ENCODE measurements around the gene ALDH3A2.
A peak's percentile ranks its signal among the peaks of the same experiment; 100 is the strongest.

Gene ALDH3A2

GRCh38 chr17:19645734-19646201 lies 2.8 kb upstream of the ALDH3A2 start:
- H3K4me2 ChIP-seq: no peak overlapping the region
- H3K27me3 ChIP-seq (ENCODE audit: insufficient read depth, low read depth): no peaks in the 10 kb centered on the region
- TF ChIP-seq CTCF (conservative IDR thresholded peaks at IDR 0.05; ENCODE audit: low read depth, low read length): peak; percentile 73
- no peak overlapping the region for H3K9ac ChIP-seq
- no peak overlapping the region for H3K27ac ChIP-seq
- no peaks in the 10 kb centered on the region for H3K36me3 ChIP-seq (ENCODE audit: insufficient read depth)
- peaks cover 28% of the 10 kb centered on the region for H3K4me1 ChIP-seq (ENCODE audit: low read depth, poor library complexity, severe bottlenecking)
- peaks cover 16% of the 10 kb centered on the region; the same call in 1 of the 2 replicates for H3K79me2 ChIP-seq (ENCODE audit: insufficient read depth, low read depth)
- H2AFZ ChIP-seq (ENCODE audit: low read depth): no peak overlapping the region
- H4K20me1 ChIP-seq (ENCODE audit: insufficient read depth): no peaks in the 10 kb centered on the region
- no peak overlapping the region for H3K4me3 ChIP-seq (IDR thresholded peaks at IDR 0.05; ENCODE audit: insufficient read depth, low read depth, low read length)

GRCh38 chr17:19646788-19647696 lies 1.5 kb upstream of the ALDH3A2 start:
- no peak for TF ChIP-seq CTCF (conservative IDR thresholded peaks at IDR 0.05; ENCODE audit: low read depth, low read length)
- Histone ChIP-seq H3K79me2 (ENCODE audit: insufficient read depth, low read depth) (peaks cover 22% of the 10 kb centered on the region; the same call in 1 of the 2 replicates), H3K4me1 (ENCODE audit: low read depth, poor library complexity, severe bottlenecking) (peaks cover 32% of the 10 kb centered on the region), H2AFZ (ENCODE audit: low read depth) (peak overlapping the region; percentile 91), H3K4me3 (IDR thresholded peaks at IDR 0.05; ENCODE audit: insufficient read depth, low read depth, low read length) (no peak overlapping the region), H3K36me3 (ENCODE audit: insufficient read depth) (no peaks in the 10 kb centered on the region), H4K20me1 (ENCODE audit: insufficient read depth) (no peaks in the 10 kb centered on the region), H3K27ac (peak overlapping the region; percentile 89), H3K27me3 (ENCODE audit: insufficient read depth, low read depth) (no peaks in the 10 kb centered on the region), H3K9ac (peak overlapping the region; percentile 91), H3K4me2 (peak overlapping the region; percentile 71)

- Histone ChIP-seq H3K27me3 (ENCODE audit: insufficient read depth, low read depth) (no peaks in the 10 kb centered on the region), H3K4me2 (peak overlapping the region; percentile 71), H4K20me1 (ENCODE audit: insufficient read depth) (no peaks in the 10 kb centered on the region), H3K27ac (peak overlapping the region; percentile 89), H2AFZ (ENCODE audit: low read depth) (peak overlapping the region; percentile 91), H3K4me3 (IDR thresholded peaks at IDR 0.05; ENCODE audit: insufficient read depth, low read depth, low read length) (no peak overlapping the region), H3K4me1 (ENCODE audit: low read depth, poor library complexity, severe bottlenecking) (peaks cover 32% of the 10 kb centered on the region), H3K36me3 (ENCODE audit: insufficient read depth) (no peaks in the 10 kb centered on the region), H3K79me2 (ENCODE audit: insufficient read depth, low read depth) (peaks cover 22% of the 10 kb centered on the region; the same call in 1 of the 2 replicates), H3K9ac (peak overlapping the region; percentile 91)
- TF ChIP-seq CTCF (conservative IDR thresholded peaks at IDR 0.05; ENCODE audit: low read depth, low read length): no peak
Observed at GRCh38 chr17:19647697-19648474, 665 bp upstream of the ALDH3A2 start.

GRCh38 chr17:19649274-19649541 lies 657 bp downstream of the ALDH3A2 start:
- H3K9ac ChIP-seq: peak overlapping the region; percentile 91; the same call in 1 of the 2 replicates
- H3K4me1 ChIP-seq (ENCODE audit: low read depth, poor library complexity, severe bottlenecking): peaks cover 32% of the 10 kb centered on the region
- H2AFZ ChIP-seq (ENCODE audit: low read depth): peak overlapping the region; percentile 91; the same call in 1 of the 2 replicates
- H3K27ac ChIP-seq: peak overlapping the region; percentile 89
- no peak for TF ChIP-seq CTCF (conservative IDR thresholded peaks at IDR 0.05; ENCODE audit: low read depth, low read length)
- peaks cover 22% of the 10 kb centered on the region; the same call in 1 of the 2 replicates for H3K79me2 ChIP-seq (ENCODE audit: insufficient read depth, low read depth)
- H3K27me3 ChIP-seq (ENCODE audit: insufficient read depth, low read depth): no peaks in the 10 kb centered on the region
- H3K4me3 ChIP-seq (IDR thresholded peaks at IDR 0.05; ENCODE audit: insufficient read depth, low read depth, low read length): no peak overlapping the region
- no peaks in the 10 kb centered on the region for H4K20me1 ChIP-seq (ENCODE audit: insufficient read depth)
- peak overlapping the region; percentile 92 for H3K4me2 ChIP-seq
- no peaks in the 10 kb centered on the region for H3K36me3 ChIP-seq (ENCODE audit: insufficient read depth)

Data from KMS-11 (cell line).